ENCODE measurements around the gene NEK2.
"Not testable (repeated sequence)": the region's sequence is repeated elsewhere in the genome, so short reads cannot be mapped to it uniquely, and the experiment has no call there.

Gene NEK2

GRCh38 chr1:211648980-211649934 is 26.2 kb downstream of the NEK2 start:
- no peak for DNase-seq

- no peak for DNase-seq
Measured at GRCh38 chr1:211648336-211648735, 27.1 kb downstream of the NEK2 start.

DNA sequence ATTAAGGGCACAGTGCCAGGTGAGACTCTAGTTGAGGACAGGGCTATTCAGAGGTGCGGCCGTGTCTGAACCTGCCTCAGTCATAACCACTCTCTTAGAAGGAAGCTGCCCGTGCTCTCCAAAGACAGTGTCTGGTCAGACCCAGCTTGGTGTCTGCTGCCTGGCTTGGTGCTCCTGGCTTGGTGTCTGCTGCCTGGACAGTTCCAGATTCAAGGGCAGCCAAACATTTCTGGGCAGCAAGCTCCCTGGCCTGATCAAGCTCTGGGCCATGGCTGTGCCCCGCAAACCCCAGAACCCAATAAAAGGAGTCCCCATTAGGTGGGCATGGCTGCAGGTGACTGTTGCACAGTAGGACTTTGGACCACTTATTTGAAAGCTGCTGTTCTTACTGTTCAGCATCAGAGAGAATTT is 27.7 kb downstream of the NEK2 start:
- no peak for DNase-seq

GRCh38 chr1:211646566-211646965 is 28.9 kb downstream of the NEK2 start:
- no peak for DNase-seq

- DNase-seq: not testable (repeated sequence)
Measured at GRCh38 chr1:211645601-211646000, 29.8 kb downstream of the NEK2 start.

DNA sequence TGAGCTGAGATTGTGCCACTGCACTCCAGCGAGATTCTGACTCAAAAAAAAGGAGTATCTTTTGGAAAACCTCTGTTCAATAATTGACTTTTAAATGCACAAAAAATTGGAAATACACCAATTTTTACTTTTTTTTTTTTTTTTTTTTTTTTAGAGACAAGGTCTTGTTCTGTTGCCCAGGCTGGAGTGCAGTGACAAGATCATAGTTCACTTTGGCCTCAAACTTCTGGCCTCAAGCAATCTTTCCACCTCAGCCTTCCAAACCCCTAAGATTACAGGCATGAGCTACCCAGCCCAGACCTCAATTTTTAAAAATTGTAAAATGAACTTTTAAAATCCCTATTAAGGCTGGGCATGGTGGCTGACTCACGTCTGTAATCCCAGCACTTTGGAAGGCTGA is 30.8 kb downstream of the NEK2 start:
- DNase-seq: no peak

DNA sequence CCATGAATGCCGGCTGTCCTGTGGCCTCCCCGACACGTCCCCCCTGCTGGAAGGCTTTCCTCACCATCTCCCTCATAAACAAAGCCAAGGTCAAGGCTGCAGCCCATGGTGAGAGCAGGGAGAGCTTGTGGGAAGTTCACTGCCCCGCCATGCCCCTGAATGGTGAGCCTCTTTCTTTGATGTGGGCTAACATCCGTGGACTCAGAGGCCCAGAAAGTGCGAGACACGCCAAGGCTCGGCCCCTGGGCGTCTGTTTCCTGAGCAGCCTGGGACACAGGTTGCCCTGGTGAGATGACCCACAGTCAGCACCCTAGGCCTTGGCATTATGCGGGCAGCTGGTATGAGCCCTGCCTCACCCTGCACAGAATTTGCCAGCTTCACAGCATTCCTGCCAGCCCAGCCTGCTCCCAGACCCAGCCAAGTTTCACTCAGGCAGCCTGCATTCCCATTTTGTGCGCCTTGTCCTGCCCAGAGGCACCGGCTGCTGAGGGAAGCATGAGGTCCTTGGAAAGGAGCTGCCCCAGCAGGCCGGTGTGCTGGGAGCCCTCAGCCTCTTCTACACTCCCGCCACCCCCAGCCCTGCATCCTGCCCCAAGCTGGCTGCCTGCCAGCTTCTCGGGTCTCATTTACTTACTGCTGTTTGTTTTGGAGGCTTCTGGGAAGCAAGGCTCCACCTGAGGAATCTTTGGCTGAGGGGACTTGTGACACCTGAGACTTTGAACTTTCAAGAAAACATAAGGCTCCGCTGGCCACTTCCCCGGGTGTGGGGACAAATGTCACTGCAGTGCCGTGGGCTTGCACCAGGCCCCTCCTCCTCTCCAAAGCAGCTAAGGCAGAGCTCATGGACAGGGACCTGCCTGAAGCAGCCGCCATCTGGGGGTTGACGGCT is 31.9 kb downstream of the NEK2 start:
- DNase-seq: no peak

DNA sequence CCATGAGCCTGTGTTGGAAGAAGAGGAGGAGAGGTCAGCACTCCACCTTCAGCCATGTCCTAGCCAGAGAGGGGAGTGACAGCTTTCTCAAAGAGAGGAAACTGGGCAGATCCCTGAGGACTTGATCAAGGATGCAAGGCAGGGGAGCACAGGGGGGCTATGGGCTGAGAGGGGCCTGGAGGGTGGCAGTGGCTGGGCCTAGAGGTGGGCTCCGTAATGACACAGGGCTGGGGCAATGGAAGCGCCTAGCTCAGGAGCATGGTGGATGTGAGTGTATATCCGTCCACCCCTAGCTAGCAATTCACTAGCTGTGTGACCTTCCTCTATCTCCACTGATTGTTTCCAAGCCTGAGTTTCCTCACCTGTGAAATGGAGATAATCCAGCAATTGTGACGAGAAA is 32.6 kb downstream of the NEK2 start:
- DNase-seq: no peak

DNA sequence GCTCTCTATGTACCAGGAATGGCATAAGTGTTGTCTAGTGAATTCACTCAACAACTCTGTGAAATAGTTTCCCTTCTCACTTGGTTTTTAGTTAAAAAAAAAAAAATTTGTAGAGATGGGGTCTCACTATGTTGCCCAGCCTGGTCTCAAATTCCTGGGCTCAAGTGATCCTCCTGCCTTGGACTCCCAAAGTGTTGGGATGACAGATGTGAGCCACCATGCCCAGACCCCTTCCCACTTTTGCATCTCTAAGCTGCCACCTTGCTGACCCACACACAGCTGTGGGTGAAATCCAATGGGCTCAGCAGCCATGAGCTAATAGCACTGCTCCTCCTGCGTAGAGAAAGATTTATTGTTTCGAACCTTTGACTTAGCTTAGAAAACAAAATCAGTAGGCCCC is 33.5 kb downstream of the NEK2 start:
- no peak for DNase-seq

GRCh38 chr1:211641044-211641800 is 34.2 kb downstream of the NEK2 start:
- DNase-seq: no peak

- no peak for DNase-seq
Measured at GRCh38 chr1:211640301-211640630, 35.2 kb downstream of the NEK2 start.

- no peak for DNase-seq
Measured at GRCh38 chr1:211639475-211640300, 35.7 kb downstream of the NEK2 start.

DNA sequence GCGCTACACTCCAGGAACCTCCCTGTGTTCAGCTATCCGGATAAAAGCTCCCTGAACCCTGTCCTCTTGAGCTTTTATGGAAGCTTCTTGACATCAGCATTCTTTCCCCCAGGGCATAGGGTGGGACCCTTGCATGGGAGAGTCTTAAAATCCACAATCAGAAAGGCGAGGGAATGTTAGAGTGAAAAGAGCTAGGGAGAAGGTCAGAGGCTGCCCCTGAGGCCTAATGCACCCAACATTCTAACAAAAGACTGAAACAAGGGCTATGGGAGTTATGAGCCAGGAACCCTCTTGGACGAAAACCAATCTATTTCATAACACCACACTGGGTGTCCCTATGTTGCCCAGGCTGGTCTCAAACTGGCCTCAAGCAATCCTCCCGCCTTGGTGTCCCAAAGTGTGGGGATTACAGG is 36.7 kb downstream of the NEK2 start:
- DNase-seq: no peak

DNA sequence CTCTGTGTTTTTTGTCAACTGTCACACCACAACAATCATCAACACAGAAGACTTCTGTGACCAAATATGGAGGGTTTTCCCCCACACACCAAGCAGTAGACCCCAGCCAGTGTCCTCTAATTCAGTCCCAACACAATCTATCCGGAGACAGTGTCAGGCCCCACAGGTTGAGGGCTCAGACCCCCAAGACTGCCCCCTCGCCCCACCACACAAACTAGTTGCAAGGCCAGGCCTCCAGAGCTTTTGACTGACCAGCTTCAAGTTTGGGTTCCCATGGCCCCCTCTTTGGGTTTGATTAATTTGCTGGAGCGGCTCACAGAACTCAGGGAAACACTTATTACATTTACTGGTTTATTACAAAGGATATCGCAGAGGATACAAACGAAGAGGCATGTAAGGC is 37.2 kb downstream of the NEK2 start:
- no peak for DNase-seq

DNA sequence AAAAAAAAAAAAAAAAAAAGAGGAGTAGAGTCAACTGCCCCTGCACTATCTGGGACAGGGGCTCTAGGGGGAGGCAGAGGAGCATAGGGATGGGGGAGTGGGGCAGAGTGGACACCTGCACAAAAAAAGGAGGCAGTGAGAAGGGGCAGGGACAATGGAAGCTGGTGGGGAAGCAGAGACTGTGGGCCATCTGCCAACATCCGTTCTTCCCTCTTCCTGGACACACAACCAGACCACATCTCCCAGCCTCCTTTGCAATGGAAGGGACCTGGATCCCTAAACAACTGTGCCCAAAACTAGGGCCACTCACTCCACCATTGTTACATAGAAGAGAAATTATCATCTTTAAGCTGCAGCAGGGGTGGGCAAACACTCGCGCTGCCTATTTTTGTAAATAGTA is 38.4 kb downstream of the NEK2 start:
- no peak for DNase-seq

- not testable (repeated sequence) for DNase-seq
Measured at GRCh38 chr1:211636575-211637029, 38.8 kb downstream of the NEK2 start.

DNA sequence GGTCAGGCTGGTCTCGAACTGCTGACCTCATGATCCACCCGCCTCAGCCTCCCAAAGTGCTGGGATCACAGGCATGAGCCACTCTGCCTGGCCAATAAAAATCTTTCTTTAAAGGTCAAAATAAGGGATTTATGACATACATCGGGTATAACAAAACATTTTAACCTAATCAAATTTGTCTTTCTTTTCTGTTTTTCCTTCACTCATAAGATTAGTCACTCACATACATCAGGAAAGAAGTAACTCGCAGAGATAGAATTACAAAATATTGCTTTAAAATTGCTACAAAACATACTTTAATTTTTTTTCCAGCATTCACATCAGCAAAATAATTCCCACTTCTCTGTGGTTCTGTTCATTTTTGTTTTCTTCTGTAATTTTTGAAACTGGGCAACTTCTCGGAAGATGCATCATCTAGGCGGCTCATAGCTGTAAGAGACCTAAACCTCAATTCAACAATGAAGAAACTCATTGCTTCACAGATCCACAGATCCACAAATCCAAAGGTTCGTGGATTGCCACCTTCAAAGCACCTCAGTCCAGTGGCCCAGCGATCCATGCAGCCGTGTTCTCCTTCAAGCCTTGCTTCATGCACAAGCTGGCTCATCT is 39.7 kb downstream of the NEK2 start:
- DNase-seq: no peak

DNA sequence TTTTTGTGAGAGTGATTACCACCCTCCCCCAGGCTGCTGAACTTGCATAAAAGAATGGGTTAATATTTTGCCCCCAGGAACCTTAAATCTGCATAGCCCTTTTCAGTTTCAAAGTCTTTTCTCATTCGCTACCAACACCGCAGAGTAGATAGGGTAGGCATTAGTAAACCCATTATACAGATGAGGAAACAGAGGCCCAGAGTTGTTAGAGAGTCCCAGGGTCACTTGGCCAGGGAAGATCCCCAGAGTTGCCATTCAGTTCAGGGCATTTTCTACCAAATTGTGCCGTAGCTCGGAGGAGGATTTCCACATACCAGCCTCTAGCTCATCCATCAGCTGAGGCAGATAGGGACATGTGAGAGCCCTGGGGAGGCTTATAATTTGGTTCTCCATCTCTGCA is 40.5 kb downstream of the NEK2 start:
- DNase-seq: no peak

GRCh38 chr1:211634461-211634860 is 41.0 kb downstream of the NEK2 start:
- no peak for DNase-seq

DNA sequence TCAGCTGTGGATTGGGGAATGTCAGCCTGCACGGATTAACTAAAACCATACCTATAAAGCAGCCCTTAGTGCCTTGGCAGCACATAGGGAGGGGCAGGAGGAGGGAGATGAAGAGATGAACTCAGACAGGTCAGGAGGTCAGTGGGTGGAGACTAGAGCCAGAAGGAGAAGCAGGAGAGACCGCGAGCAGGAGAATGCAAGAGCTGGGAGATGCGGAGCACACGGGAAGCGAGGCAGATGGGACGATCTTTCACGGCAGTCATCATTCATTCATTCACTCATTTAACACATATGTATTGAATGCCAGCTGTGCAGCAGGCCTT is 41.9 kb downstream of the NEK2 start:
- DNase-seq: no peak

- no peak for DNase-seq
Measured at GRCh38 chr1:211632808-211633523, 42.5 kb downstream of the NEK2 start.
